DND-41 (cell line): Measurements from ENCODE around the gene MIOS.

Experiments used
- EZH2 ChIP-seq: IDR thresholded peaks from 3 replicates; pipeline ENCODE4 v1.6.1; 2012; ENCODE audit warnings: borderline replicate concordance, low read depth, mild to moderate bottlenecking, moderate library complexity, low read length, inconsistent platforms; ENCODE audit not compliant: severe bottlenecking
- TF ChIP-seq, protein P1 (sequence below): IDR thresholded peaks from 2 replicates; pipeline ENCODE4 v1.5.1; 2012; ENCODE audit warnings: borderline replicate concordance, low read length, moderate library complexity, mild to moderate bottlenecking; ENCODE audit not compliant: poor library complexity, severe bottlenecking; ENCODE audit errors: extremely low read depth

DNA sequence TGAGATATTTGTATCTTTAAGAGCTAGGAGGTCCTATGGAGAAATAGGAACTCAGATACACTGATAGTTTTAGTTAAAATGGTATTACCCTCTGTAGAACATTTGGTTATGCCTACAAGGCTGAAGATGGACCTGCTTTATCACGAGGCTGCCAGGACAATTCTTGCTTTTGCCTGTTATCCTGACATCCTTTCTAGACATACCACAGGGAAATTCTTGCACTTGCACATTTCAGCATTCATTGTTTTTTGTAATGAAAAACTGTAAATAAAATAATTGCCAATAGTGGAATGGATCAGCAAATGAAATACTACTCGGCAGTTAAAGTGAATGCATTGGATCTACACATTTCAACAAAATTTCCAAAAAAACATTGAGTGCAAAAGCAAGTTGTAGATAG is 40.7 kb upstream of the MIOS start:
- TF ChIP-seq, protein P1, sequence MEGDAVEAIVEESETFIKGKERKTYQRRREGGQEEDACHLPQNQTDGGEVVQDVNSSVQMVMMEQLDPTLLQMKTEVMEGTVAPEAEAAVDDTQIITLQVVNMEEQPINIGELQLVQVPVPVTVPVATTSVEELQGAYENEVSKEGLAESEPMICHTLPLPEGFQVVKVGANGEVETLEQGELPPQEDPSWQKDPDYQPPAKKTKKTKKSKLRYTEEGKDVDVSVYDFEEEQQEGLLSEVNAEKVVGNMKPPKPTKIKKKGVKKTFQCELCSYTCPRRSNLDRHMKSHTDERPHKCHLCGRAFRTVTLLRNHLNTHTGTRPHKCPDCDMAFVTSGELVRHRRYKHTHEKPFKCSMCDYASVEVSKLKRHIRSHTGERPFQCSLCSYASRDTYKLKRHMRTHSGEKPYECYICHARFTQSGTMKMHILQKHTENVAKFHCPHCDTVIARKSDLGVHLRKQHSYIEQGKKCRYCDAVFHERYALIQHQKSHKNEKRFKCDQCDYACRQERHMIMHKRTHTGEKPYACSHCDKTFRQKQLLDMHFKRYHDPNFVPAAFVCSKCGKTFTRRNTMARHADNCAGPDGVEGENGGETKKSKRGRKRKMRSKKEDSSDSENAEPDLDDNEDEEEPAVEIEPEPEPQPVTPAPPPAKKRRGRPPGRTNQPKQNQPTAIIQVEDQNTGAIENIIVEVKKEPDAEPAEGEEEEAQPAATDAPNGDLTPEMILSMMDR, result no peak
- TF ChIP-seq EZH2, result no peak
